GM18526 (cell line): ENCODE results near the gene C19orf73.

ENCODE experiments used
- POLR2A ChIP-seq: IDR thresholded peaks from 3 replicates; pipeline ENCODE4 v1.6.1; 2011; ENCODE audit not compliant: insufficient read length; ENCODE audit errors: extremely low read depth

Gene C19orf73

DNA sequence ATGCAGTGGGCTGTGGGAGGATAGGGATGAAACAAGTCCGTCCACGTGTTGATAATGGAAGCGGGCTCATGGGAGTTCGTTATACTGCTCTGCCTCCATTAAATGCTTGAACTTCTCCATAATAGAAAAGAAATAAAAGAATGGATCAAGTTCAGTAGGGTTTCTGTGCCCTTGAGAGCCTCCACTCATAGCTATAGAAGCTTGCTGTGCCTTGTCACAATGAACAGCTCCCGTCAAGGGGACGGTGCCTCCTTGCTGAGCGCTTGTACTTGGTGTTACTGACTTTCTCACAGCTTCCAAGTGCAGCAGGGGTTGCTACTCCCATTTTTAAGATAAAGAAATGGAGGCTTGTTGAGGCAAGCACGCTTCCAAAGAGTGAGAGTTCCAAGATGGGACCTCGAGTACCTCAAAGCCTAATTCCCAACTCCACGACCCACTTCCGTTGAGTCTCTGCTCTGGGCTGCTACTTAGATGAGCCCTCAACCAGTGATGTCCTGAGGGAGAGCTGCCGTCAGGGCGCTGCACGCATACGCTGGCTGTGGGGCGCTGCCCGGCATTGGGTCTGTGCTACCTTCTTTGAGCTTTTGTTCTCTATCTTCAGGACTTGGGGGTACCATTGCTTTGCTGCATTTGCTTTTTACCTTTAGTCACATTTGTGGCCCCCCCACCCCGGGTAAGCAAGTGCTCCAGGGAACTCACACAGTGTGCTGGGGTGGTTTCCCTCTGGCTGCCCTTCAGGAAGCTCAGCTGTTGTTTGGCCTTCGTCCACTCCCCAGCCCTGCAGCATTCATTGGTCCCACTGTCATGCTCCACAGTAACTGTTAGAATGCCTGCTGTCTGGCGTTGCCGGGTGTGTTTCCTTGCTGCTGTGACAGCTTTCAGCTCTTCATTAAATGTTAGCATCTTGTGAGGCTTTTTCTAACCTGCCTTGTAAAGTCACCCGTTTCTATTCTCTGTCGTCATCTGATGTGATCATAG lies 24.1 kb downstream of the C19orf73 start:
- TF ChIP-seq POLR2A, result no peak

DNA sequence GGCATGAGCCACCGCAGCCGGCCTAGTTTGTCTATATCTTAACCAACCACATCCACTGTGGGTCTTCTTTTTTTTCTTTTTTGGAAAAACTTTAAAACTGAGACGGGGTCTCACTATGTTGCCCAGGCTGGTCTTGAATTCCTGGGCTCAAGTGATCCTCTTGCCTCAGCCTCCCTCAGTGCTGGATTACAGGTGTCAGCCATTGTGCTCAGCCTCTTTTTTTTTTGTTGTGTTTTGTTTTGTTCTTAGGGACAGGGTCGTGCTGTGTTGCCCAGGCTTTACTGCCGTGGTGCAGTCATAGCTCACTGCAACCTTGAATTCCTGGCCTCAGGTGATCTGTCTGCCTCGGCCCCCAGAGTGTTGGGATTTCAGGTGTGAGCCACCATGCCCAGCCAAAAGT lies 26.3 kb downstream of the C19orf73 start:
- no peak for TF ChIP-seq POLR2A

DNA sequence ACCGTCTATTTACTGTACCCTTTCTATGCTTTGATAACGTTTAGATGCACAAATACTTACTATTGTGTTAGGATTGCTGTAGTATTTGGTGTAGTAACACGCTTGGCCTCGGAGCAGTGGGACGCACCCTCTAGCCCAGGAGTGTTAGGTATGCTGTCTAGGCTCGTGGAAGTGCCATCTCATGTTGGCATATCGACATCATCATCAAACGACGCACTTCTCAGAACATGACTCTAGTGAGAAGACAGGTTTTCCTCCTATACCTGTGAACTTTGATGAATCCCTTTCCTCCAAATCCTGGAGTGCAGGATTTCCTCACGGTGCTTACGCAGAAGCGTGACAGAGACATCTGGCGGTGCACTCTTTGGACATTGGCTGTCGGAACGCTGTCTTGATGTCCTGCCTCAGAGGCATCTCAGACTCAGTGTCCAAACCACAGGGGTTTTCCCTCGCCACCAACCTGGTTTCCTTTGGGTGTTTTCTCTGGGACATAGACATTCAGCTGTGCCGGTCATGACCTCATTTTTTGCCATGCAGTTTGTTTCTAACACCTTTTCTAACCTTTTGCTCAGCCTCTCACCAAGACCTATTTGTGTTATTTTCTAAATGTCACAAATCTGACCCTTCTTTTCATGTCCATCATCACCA lies 27.4 kb downstream of the C19orf73 start:
- no peak for TF ChIP-seq POLR2A

DNA sequence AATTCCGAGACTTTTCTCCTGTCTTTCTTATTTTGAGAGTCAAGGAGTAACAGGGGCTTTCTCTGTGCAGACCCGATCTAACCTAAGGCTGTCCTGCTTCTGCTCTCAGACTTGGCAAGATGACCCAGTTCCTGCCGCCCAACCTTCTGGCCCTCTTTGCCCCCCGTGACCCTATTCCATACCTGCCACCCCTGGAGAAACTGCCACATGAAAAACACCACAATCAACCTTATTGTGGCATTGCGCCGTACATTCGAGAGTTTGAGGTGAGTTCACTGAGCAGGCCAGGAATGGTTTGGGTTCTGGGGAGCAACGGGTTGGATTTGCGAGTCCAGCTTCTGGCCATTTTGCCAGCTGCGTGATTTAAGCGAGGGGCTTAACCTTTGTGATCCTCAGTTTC lies 32.6 kb downstream of the C19orf73 start:
- no peak for TF ChIP-seq POLR2A

DNA sequence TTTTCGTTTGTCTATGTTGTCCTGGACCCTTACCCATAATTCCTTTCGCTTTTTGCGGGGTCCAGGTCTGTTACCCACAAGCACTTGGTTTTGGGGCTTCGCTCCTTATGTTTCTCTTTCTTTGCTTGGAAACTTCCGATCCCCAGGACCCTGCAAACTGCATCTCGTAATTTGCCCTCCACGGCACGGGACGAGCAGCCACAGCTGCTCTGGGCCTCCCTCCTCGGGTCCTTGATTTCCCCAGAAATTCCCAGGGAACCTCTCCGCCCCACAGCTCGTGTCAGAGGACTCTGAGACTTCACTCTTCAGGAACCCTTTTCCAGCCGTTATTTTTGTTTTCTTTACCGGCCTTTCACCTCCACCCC lies 33.1 kb downstream of the C19orf73 start:
- no peak for TF ChIP-seq POLR2A

DNA sequence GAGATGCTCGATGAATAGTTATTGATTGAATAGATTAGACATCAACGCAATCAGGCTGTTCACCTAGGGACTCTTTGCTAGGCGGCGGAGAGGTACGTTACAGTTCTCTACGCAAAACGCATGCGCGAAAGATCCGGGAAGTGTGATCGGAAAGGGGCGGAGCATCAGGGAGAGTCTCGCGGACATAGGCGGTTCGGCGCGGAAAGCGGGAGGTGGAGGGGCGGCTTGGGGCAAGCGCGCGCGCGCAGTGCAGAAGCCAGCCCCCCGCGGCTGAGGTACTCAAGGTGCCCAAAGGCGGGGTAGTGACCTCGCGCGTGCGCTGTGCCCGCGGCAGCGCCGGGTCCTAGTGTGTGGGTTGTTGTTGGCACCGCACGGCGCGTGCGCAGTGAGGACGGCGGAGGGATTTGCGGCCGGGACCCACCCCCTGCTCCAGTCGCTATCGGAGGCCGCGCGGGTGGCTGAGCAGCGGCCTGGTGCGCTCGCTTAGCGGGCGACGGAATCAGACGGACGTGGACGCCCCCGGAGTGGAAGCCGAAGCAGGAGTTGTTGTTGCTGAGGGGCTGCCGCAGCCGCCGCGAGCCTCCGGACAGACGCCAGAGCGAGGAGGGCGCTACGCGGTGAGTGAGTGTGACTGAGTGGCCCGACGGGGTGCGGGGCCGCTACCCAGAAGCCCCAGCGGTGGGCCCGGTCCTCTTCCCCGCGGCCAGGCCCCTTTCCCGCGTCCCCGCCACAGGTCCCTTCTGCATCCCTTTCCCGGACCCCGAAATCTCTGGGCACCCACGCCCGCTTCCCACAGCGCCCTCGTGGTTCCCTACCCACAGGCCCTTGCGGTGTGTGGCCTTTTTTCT lies 33.7 kb downstream of the C19orf73 start, which contains the start of gene SNRNP70:
Gene SNRNP70 (plus strand): TSS at position 432 of the 848 bp plus-strand sequence. CDS start 964 bp downstream, outside the sequence.
- peak; percentile 97 for TF ChIP-seq POLR2A

DNA sequence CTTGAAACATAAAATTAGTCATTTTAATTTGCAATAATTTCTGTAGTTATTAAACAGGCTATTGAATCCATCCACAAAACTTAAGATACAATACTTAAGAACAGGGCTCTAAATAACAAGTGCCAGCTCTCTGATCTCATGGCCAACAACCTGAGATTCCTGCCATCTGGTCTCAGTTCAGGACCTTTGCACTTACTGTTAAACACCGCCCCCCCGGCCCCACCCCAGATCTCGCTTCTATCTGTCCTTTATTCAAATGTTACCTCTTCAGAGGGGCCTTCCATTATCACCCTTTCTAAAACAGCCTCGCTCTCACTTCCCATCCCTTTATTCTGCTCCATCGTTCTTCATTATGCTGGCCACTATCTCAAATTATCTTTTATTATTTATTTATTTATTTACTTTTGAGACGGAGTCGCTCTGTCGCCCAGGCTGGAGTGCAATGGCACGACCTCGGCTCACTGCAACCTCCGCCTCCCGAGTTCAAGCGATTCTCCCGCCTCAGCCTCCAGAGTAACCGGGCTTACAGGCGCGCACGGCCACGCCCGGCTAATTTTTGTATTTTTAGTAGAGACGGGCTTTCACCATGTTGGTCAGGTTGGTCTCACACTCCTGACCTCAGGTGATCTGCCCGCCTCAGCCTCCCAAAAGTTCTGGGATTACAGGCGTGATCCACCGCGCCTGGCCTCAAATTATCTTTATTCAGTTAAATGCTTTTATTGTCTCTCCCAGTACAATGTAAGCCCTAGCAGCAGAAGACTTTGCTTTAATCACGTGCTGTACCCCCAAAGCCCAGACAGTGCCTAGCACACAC lies 34.5 kb downstream of the C19orf73 start:
- TF ChIP-seq POLR2A, result no peak

DNA sequence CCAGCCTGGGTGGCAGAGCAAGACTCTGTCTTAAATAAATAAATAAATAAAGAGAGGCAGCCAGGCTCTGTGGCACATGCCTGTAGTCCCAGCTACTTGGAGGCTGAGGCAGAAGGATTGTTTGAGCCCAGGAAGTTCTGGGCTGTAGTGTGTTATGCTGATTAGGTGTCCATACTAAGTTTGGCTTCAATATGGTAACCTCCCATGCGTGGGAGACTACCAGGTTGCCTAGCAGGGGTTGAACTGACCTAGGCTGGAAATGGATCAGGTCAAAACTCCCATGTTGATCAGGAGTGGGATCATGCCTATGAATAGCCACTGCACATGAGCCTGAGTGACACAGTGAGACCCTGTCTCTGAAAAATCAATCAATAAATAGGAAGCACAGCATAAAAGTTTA lies 37.7 kb downstream of the C19orf73 start:
- TF ChIP-seq POLR2A, result no peak

DNA sequence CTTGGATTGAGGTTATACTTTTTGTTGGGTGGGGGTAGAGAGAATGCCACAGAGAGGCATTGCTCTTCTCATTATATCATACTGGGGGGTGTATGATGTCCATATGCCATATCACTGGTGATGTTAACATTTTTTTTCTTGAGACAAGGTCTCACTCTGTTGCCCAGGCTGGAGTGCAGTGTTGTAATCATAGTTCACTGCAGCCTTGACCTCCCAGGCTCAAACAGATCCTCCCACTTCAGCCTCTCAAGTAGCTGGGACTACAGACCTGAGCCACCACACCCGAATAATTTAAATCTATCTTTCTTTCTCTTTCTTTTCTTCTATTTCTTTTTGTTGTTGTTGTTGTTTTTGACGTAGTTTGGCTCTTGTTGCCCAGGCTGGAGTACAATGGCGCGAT lies 38.6 kb downstream of the C19orf73 start:
- no peak for TF ChIP-seq POLR2A

DNA sequence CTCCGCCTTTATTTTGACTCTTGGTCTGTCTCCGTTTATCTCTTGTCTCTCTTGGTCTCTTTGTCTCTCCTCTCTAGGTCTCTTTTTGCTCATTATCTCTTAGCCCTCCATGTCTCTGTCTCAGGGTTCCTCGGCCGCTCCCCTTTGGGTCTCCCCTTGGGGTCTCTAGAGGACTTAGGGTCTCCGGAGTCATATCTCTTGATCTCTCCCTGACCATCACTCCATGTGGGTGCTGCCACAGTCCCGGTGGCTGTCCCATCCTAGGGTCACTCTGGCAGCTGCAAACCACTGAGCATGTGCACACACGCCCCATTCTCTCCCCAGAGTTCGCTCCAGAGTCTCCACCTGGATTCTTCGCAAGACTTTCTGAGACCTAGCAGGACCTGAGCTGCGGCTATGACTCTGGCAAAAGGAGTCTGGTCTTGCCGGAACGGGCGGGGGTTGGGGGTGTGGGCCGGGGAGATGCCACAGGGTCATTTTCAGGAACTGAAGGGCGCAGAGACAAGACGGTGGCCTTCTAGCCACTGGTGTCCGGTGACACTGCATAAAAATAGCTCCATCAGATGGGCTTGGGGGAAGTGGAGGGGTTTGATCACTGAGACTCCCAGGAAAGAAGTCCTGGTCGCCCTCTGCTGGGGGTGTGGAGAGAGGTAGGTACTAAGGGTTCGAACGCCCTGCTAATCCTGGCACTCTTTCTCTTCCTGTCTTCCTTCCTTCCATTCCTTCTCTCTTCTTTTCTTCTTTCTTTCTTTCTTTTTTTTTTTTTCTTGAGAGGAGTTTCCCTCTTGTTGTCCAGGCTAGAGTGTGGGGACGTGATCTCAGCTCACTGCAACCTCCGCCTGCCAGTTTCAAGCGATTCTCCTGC lies 45.2 kb downstream of the C19orf73 start:
- no peak for TF ChIP-seq POLR2A

DNA sequence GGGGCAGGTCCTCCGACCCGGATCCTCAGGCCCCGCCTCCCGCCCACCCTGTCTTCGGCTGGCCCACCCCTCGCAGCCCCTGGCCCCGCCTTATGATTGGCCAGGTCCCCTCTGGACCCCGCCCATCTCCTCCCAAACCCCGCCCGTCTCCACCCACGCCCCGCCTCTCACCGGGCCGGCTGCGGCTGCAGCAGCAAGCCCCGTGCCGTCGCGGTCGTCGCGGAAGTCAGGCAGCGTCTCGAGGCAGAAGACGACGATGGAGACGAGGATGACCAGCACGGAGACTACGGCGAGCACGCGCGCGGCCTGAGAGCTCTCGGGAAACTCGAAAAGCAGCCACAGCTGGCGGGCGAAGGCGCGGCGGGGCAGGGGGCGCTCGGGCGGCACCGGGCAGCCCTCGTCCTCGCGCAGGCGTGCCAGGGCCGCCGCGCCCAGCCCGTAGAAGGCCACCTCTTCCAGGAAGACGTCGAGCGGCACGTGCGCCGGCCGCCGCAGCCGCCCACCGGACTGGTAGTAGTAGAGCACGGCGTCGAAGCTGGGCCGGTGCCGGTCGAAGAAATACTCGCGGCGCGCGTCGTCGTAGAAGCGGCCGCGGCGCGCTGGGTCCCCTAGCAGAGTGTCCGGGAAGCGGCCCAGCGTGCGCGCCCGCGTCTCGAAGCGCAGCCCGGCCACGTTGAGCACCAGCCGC lies 46.9 kb downstream of the C19orf73 start:
- no peak for TF ChIP-seq POLR2A

DNA sequence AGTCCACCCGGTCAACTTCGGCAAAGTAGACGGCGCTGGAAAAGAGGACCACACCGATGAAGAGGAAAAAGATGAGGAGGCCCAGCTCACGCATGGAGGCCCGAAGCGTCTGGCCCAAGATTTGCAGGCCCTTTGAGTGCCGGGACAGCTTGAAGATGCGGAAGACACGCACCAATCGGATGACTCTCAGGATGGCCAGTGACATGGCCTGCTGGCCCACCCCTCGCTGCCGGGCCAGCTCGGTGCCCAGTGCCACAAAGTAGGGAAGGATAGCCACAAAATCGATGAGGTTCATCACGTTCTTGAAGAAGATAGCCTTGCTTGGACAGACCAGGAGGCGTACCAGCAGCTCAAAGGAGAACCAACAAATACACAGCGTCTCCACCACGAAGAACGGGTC lies 48.5 kb downstream of the C19orf73 start:
- TF ChIP-seq POLR2A, result no peak

DNA sequence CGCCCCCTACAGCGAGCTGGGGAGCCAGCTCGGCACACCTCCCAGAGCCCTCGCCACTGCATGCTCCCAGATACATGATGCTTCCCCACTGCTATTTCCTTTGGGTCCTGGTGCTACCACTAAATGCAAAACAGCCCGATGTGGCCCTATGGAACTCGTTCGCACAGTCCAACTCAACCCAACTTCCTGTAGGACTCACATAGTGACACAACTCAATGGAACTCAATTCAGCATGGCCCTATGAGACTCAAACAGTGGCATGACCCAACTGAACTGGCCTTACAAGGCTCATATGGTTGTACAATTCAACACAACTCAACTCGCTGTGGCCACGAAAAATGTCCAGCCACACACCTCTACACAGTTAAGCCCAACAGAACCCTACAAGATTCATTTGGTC lies 49.9 kb downstream of the C19orf73 start:
- no peak for TF ChIP-seq POLR2A
